HG02885 (cell line): Measurements from ENCODE around the gene E2F2.

ENCODE experiments used
- ATAC-seq: cut with Tn5 transposase; IDR thresholded peaks from one replicate; pipeline ENCODE4 v1.9.1; 2021; ENCODE audit warnings: mild to moderate bottlenecking; ENCODE audit not compliant: unreplicated experiment, poor library complexity

E2F2 gene

GRCh38 chr1:23530747-23531561, at the start of gene E2F2:
Gene E2F2 (minus strand): TSS chr1:23531233. CDS start chr1:23530793, 440 bp downstream.
- ATAC-seq, result peak; percentile 52

GRCh38 chr1:23578997-23579363, 47.9 kb upstream of the E2F2 start:
- ATAC-seq, result no peak

- ATAC-seq, result no peak
These were observed 47.4 kb upstream of the E2F2 start for GRCh38 chr1:23578311-23578996.

- peak; percentile 88 for ATAC-seq
These were observed 46.3 kb upstream of the E2F2 start for GRCh38 chr1:23577056-23578004.

- no peak for ATAC-seq
These were observed 45.5 kb upstream of the E2F2 start for GRCh38 chr1:23576338-23577055.

- ATAC-seq, result no peak
These were observed 44.3 kb upstream of the E2F2 start for GRCh38 chr1:23575226-23575810.

- no peak for ATAC-seq
These were observed 43.3 kb upstream of the E2F2 start for GRCh38 chr1:23574265-23574754.

- ATAC-seq, result no peak
These were observed 42.6 kb upstream of the E2F2 start for GRCh38 chr1:23573574-23574182.

GRCh38 chr1:23571465-23571864, 40.4 kb upstream of the E2F2 start:
- ATAC-seq, result no peak

- no peak for ATAC-seq
These were observed 39.1 kb upstream of the E2F2 start for GRCh38 chr1:23570001-23570691.

GRCh38 chr1:23568608-23569383, 37.8 kb upstream of the E2F2 start:
- ATAC-seq, result no peak

- no peak for ATAC-seq
These were observed 37.1 kb upstream of the E2F2 start for GRCh38 chr1:23567996-23568607.

GRCh38 chr1:23567629-23567995, 36.6 kb upstream of the E2F2 start:
- ATAC-seq, result no peak

- no peak for ATAC-seq
These were observed 35.3 kb upstream of the E2F2 start for GRCh38 chr1:23566304-23566703.

- ATAC-seq, result no peak
These were observed 34.7 kb upstream of the E2F2 start for GRCh38 chr1:23565776-23566175.

- ATAC-seq, result no peak
These were observed 33.6 kb upstream of the E2F2 start for GRCh38 chr1:23564529-23565122.

GRCh38 chr1:23563755-23564374, 32.8 kb upstream of the E2F2 start:
- no peak for ATAC-seq
